Kidney (tissue), 14 donors: ENCODE results near the gene CD3G. TPM values are rescaled to one million over a fixed set of nuclear protein-coding genes. Genes with fewer than 3 reads are reported as not detected.

Source experiments
- DNase-seq, 5 donors: peaks; one replicate each; pipeline ENCODE4 v3.0.0-alpha.2; 2013 to 2020
- FAIRE-seq: peaks from 2 replicates; lab custom pipeline; 2012; peaks lifted over from hg19 to GRCh38; lab: Jason Lieb, UNC
- H3K27ac ChIP-seq, 2 donors: one replicate each; pipeline ENCODE4 v1.7.0; 2013; ENCODE audit warnings: low read depth in 2 of 2, low read length in 2 of 2, inconsistent platforms in 1 of 2
- H3K27me3 ChIP-seq: one replicate; pipeline ENCODE4 v1.7.1; 2013; ENCODE audit warnings: low read length, inconsistent platforms; ENCODE audit not compliant: control insufficient read depth, insufficient read depth
- H3K36me3 ChIP-seq, 3 donors: one replicate each; pipeline versions ENCODE4 v1.7.0 to v1.7.1; 2013; ENCODE audit warnings: low read length in 3 of 3, control low read depth in 1 of 3, inconsistent platforms in 1 of 3; ENCODE audit not compliant: insufficient read depth in 3 of 3, control insufficient read depth in 2 of 3
- H3K4me1 ChIP-seq, 3 donors: one replicate each; pipeline versions ENCODE4 v1.7.0 to v1.7.1; 2013; ENCODE audit warnings: low read length in 3 of 3, inconsistent platforms in 1 of 3, low read depth in 1 of 3; ENCODE audit not compliant: control insufficient read depth in 2 of 3, insufficient read depth in 2 of 3
- H3K4me3 ChIP-seq, 3 donors: one replicate each; pipeline versions ENCODE4 v1.7.0 to v1.8.1; 2013; ENCODE audit warnings: low read length in 3 of 3, control low read depth in 1 of 3, inconsistent platforms in 1 of 3
- H3K9ac ChIP-seq, 3 donors: one replicate each; pipeline versions ENCODE4 v1.7.0 to v1.7.1; 2013; ENCODE audit warnings: low read length in 3 of 3, control low read depth in 1 of 3, inconsistent platforms in 1 of 3
- H3K9me3 ChIP-seq, 3 donors: one replicate each; pipeline versions ENCODE4 v1.7.0 to v1.7.1; 2013; ENCODE audit warnings: low read length in 3 of 3, control low read depth in 1 of 3, inconsistent platforms in 1 of 3; ENCODE audit not compliant: control insufficient read depth in 2 of 3, insufficient read depth in 1 of 3
- intact Hi-C: fragments of 100-400 bp; cut with DNase I; formaldehyde crosslinking; loops from one replicate; pipeline ENCODE4 v1.11.1; 2022
- polyA plus RNA-seq: library from polyadenylated mRNA; stranded (reverse); fragments of 350-450 nt; fragmentation: Illumina TruSeq; extraction: RNeasy Lipid Tissue Mini Kit (QIAGEN cat#74804); gene quantifications from one replicate; pipeline ENCODE4 v1.2.3, GENCODE V29; 2014; ENCODE audit warnings: low read depth, low replicate concordance; ENCODE audit not compliant: insufficient read depth
- total RNA-seq: library from RNA; stranded (reverse); fragmentation: NEBNext Ultra II Directional; extraction: Animal tissue kit (Norgen Biotek cat#: 25700); gene quantifications from one replicate; pipeline ENCODE4 v1.2.1, GENCODE V29; 2021
- TF ChIP-seq, protein P1 (sequence below): IDR thresholded peaks from 3 replicates; pipeline ENCODE4 v1.5.1; 2012; ENCODE audit warnings: mild to moderate bottlenecking, moderate library complexity, borderline replicate concordance; ENCODE audit not compliant: insufficient read depth; ENCODE audit errors: extremely low read depth
- donor health status: control.
- donor health status: control.
- donor health status: control.
- donor health status: control.
- donor health status: control.
- donor health status: DM: yes; HTN: yes; CAD: no.
- donor health status: Normal renal cell carcinoma (clear cell type).

CD3G gene
- total and polyA plus RNA-seq, 2 donors from 2014 or later: 0.45 to 4.8 TPM

DNA sequence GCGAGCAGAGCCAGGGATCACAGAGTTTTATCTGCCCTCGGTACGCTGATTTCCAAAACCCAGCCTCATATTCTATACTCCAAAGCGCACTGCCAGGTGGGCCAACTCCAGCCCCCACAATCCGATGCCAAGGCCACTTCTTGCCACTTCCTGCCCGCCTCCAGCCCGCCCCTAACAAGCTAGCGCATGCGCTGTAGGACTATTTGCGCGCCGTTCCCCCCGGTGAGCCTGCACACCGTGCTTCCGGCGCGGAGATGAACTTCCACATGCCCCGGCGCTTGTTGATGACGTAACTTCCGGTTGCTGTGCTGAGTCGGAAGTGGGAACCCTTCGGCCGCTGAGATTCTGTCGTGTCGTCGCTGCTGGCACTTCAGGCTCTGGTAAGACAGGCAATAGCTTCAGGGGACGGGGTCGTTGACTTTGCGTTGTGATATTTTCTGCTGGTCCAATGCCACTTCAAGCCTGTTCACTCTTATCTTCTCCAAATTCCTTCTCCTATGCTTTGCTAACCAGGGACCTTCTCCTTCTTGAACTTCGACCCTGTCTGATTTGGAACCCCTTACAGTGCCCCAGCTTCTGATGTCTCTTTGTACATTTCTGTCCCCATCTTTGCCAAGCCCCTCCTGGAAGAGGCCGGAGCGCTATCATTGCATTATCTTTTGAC, 15.3 kb downstream of the CD3G start, which contains the start of gene UBE4A:
Gene UBE4A (plus strand): TSS at position 306 of the 664 bp plus-strand sequence. CDS start 5,481 bp downstream, outside the sequence.
- H3K9ac ChIP-seq: peak within 1 kb of the TSS; percentile 85 to 100 (median 98)
- intact Hi-C loops: no loop called here
- H3K36me3 ChIP-seq: peaks cover 0 to 2% (median 0%) of the 10 kb centered on the region in 3 donors
- peak; percentile 94 to 99 (median 96) for DNase-seq
- peaks cover 0 to 8% (median 4%) of the 10 kb centered on the region in 3 donors for H3K4me1 ChIP-seq
- FAIRE-seq: no peak
- TF ChIP-seq, protein P1, sequence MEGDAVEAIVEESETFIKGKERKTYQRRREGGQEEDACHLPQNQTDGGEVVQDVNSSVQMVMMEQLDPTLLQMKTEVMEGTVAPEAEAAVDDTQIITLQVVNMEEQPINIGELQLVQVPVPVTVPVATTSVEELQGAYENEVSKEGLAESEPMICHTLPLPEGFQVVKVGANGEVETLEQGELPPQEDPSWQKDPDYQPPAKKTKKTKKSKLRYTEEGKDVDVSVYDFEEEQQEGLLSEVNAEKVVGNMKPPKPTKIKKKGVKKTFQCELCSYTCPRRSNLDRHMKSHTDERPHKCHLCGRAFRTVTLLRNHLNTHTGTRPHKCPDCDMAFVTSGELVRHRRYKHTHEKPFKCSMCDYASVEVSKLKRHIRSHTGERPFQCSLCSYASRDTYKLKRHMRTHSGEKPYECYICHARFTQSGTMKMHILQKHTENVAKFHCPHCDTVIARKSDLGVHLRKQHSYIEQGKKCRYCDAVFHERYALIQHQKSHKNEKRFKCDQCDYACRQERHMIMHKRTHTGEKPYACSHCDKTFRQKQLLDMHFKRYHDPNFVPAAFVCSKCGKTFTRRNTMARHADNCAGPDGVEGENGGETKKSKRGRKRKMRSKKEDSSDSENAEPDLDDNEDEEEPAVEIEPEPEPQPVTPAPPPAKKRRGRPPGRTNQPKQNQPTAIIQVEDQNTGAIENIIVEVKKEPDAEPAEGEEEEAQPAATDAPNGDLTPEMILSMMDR: peak; percentile 4
- H3K27me3 ChIP-seq: no peaks in the 10 kb centered on the region
- H3K4me3 ChIP-seq: peak within 1 kb of the TSS; percentile 99 to 100 (median 100)
- peak within 1 kb of the TSS; percentile 22 to 66 for H3K27ac ChIP-seq
- H3K9me3 ChIP-seq: no peaks in the 10 kb centered on the region

DNA sequence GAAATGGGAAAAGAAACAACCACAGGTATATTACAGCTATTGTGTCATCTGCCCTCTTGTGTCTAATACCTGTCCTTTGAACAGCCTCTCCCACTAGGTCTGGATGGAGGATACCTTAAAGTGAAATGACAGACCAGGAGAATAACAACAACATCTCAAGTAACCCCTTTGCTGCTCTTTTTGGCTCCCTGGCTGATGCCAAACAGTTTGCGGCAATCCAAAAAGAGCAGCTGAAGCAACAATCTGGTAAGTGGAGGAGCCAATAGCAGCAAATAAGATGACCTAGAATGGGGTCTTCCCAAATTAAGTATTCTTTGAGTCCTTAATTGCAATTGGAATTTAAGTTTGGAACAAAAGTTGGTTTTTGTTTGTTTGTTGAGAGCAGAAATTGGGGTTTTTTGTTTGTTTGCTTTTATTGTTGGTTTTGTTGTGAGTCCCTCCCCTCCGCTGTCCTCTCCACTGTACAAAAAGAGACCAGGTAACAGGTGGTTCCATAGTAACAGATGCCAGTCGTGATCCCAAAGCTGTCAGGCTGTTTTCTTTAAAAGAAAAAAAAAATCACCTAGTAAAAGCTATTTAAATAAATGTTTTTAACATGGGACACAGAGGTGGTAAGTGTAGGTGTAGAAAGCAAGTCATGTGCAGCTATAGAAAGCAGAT, 20.9 kb downstream of the CD3G start:
- H3K27ac ChIP-seq: no peak overlapping the region
- DNase-seq: no peak
- intact Hi-C loops: no loop called here
- H3K27me3 ChIP-seq: no peaks in the 10 kb centered on the region
- peaks cover 0 to 2% (median 0%) of the 10 kb centered on the region in 3 donors for H3K4me1 ChIP-seq
- H3K4me3 ChIP-seq: no peak overlapping the region
- no peak overlapping the region for H3K9ac ChIP-seq
- TF ChIP-seq, protein P1: no peak
- H3K36me3 ChIP-seq: peaks cover 3 to 29% (median 23%) of the 10 kb centered on the region in 3 donors
- no peak for FAIRE-seq
- H3K9me3 ChIP-seq: no peaks in the 10 kb centered on the region

DNA sequence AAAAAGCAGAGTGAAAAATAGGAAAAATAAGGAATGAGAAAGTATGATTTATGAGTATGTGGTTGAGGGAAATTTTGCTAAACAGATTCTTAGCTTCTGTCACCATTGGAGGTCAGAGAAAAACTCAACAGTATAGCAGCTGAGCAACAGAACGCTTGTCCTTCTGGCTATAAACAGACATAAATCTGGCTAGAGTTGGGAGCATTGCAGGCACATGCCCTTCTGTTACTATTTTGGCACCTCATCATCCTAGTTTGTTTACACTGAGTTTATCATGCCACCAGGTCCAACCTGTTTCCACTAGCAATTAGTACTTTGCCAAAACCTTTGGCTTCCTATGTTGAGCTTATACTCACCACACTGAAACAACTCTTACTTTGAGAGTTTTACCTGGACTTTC, 22.1 kb downstream of the CD3G start:
- no peak overlapping the region for H3K27ac ChIP-seq
- TF ChIP-seq, protein P1: no peak
- no peak overlapping the region for H3K9ac ChIP-seq
- no peaks in the 10 kb centered on the region for H3K9me3 ChIP-seq
- no peaks in the 10 kb centered on the region for H3K4me1 ChIP-seq
- DNase-seq (no peak), FAIRE-seq (no peak)
- no peaks in the 10 kb centered on the region for H3K27me3 ChIP-seq
- peaks cover 3 to 38% (median 27%) of the 10 kb centered on the region in 3 donors for H3K36me3 ChIP-seq
- intact Hi-C loops: no loop called here
- H3K4me3 ChIP-seq: no peak overlapping the region
